Activated CD8-positive, alpha-beta T cell treated with anti-CD3 and anti-CD28 coated beads for 36 hours (primary cell): ENCODE data around the gene TIMM9. TPM values are rescaled to one million over a fixed set of nuclear protein-coding genes. Genes with fewer than 3 reads are reported as not detected.
A peak's percentile ranks its signal among the peaks of the same experiment; 100 is the strongest.
"Not testable (repeated sequence)": the region's sequence is repeated elsewhere in the genome, so short reads cannot be mapped to it uniquely, and the experiment has no call there.

Experiments used
- ATAC-seq: fragments of 200-7000 bp; cut with Tn5 transposase; one replicate; pipeline ENCODE4 v1.10.0; 2021; ENCODE audit warnings: mild to moderate bottlenecking, moderate library complexity
- CTCF ChIA-PET: fragments of 350-600 bp; sonication (Branson Sonifier 250); formaldehyde crosslinking; loops from one replicate; lab custom pipeline; 2021; ENCODE audit warnings: antibody characterized with exemption; lab: Charles Lee
- POLR2A ChIA-PET: fragments of 350-600 bp; sonication (Branson Sonifier 250); formaldehyde crosslinking; loops from one replicate; lab custom pipeline; 2021; ENCODE audit warnings: antibody characterized with exemption; lab: Charles Lee
- DNase-seq: peaks from one replicate; pipeline ENCODE4 v3.0.0-alpha.2; 2020
- H3K27ac Mint-ChIP-seq: one replicate; pipeline ENCODE4 v1.8.0; 2021; ENCODE audit warnings: mild to moderate bottlenecking, mixed read lengths
- H3K27me3 Mint-ChIP-seq: one replicate; pipeline ENCODE4 v1.8.0; 2021; ENCODE audit warnings: mixed read lengths
- H3K36me3 Mint-ChIP-seq: one replicate; pipeline ENCODE4 v1.8.0; 2021; ENCODE audit warnings: low read depth, mixed read lengths
- H3K4me1 Mint-ChIP-seq: one replicate; pipeline ENCODE4 v1.8.0; 2021; ENCODE audit warnings: low read depth, mixed read lengths
- H3K4me3 Mint-ChIP-seq: one replicate; pipeline ENCODE4 v1.8.0; 2021; ENCODE audit warnings: mild to moderate bottlenecking, moderate library complexity, mixed read lengths
- H3K9me3 Mint-ChIP-seq: one replicate; pipeline ENCODE4 v1.8.0; 2021; ENCODE audit warnings: mixed read lengths
- CTCF ChIP-seq: fragments of 200-600 bp; IDR thresholded peaks from one replicate; pipeline ENCODE4 v1.8.0; 2022; ENCODE audit warnings: antibody characterized with exemption, mild to moderate bottlenecking
- intact Hi-C: fragments of 100-400 bp; cut with micrococcal nuclease; formaldehyde crosslinking; loops from one replicate; pipeline ENCODE4 v1.10.0; 2022
- total RNA-seq, 2 experiments: library from RNA; stranded (reverse); gene quantifications; one replicate each; pipeline ENCODE4 v1.2.3, GENCODE V29; 2021

The TIMM9 gene
- total RNA-seq, 2 experiments from 2014 or later, result 63.9 to 71.8 TPM

- ChIA-PET CTCF (interaction anchor here (1.6 kb wide), 1 partner anchor 32 kb away, joined by 12 read pairs; the partner anchor contains the start of gene TOMM20L), POLR2A (interaction anchor here (0.6 to 3.8 kb wide), 15 partner anchors 15 to 1834 kb away, joined by 3 to 20 read pairs (median 4); partner anchors contain the start of genes ACTR10, AP5M1, ARID4A and EXOC5)
- no peaks in the 10 kb centered on the region for H3K9me3 Mint-ChIP-seq
- intact Hi-C loops, result loop anchor here (5.0 to 10.0 kb wide), 2 partner anchors 132 to 184 kb away; partner anchors contain the start of genes ARID4A and PSMA3
- peak; percentile 22 for ATAC-seq
- H3K4me1 Mint-ChIP-seq, result peaks cover 33% of the 10 kb centered on the region
- peak overlapping the region; percentile 99 for H3K27ac Mint-ChIP-seq
- no peak for TF ChIP-seq CTCF
- H3K4me3 Mint-ChIP-seq, result peak overlapping the region; percentile 88
- peaks cover 30% of the 10 kb centered on the region for H3K36me3 Mint-ChIP-seq
- H3K27me3 Mint-ChIP-seq, result no peaks in the 10 kb centered on the region
- peak; percentile 52 for DNase-seq
Observed at GRCh38 chr14:58426670-58427280, 556 bp downstream of the TIMM9 start.

GRCh38 chr14:58416934-58417333 is 10.4 kb downstream of the TIMM9 start:
- CTCF ChIA-PET, H3K27me3 Mint-ChIP-seq, H3K4me3 Mint-ChIP-seq: not testable (repeated sequence)

GRCh38 chr14:58415636-58416547 is 11.4 kb downstream of the TIMM9 start:
- H3K36me3 Mint-ChIP-seq, result peaks cover 56% of the 10 kb centered on the region
- peaks cover 1% of the 10 kb centered on the region for H3K9me3 Mint-ChIP-seq
- ChIA-PET POLR2A (interaction anchor here (1.0 kb wide), 1 partner anchor 12 kb away, joined by 3 read pairs; the partner anchor contains the start of genes KIAA0586 and TIMM9), CTCF (no interaction called here)
- no peak for TF ChIP-seq CTCF
- H3K27ac Mint-ChIP-seq, result peak overlapping the region; percentile 27
- peaks cover 26% of the 10 kb centered on the region for H3K4me1 Mint-ChIP-seq
- DNase-seq (no peak), ATAC-seq (no peak)
- no peaks in the 10 kb centered on the region for H3K27me3 Mint-ChIP-seq
- intact Hi-C loops, result no loop called here
- no peak overlapping the region for H3K4me3 Mint-ChIP-seq

More at GRCh38 chr14:58416934-58417333, 10.4 kb downstream of the TIMM9 start:
- intact Hi-C loops, ATAC-seq, DNase-seq, H3K27ac Mint-ChIP-seq, H3K9me3 Mint-ChIP-seq: not testable (repeated sequence)
- POLR2A ChIA-PET, result interaction anchor here (0.8 kb wide), 1 partner anchor 131 kb away, joined by 4 read pairs; no protein-coding TSS in a partner anchor
- Mint-ChIP-seq H3K4me1 (peaks cover 29% of the 10 kb centered on the region), H3K36me3 (peaks cover 56% of the 10 kb centered on the region)

- no peak for ATAC-seq
- H3K9me3 Mint-ChIP-seq, result peaks cover 1% of the 10 kb centered on the region
- H3K4me1 Mint-ChIP-seq, result peaks cover 24% of the 10 kb centered on the region
- no peak for DNase-seq
- no peak for TF ChIP-seq CTCF
- H3K27me3 Mint-ChIP-seq, result no peaks in the 10 kb centered on the region
- no peak overlapping the region for H3K27ac Mint-ChIP-seq
- POLR2A ChIA-PET, result no interaction called here
- peaks cover 55% of the 10 kb centered on the region for H3K36me3 Mint-ChIP-seq
- H3K4me3 Mint-ChIP-seq, result no peak overlapping the region
- CTCF ChIA-PET, result no interaction called here
- intact Hi-C loops, result no loop called here
Observed at GRCh38 chr14:58414845-58415244, 12.5 kb downstream of the TIMM9 start.

- Mint-ChIP-seq H3K27ac (no peak overlapping the region), H3K9me3 (no peaks in the 10 kb centered on the region), H3K36me3 (peaks cover 28% of the 10 kb centered on the region), H3K4me3 (no peak overlapping the region), H3K4me1 (no peaks in the 10 kb centered on the region), H3K27me3 (no peaks in the 10 kb centered on the region)
- DNase-seq (no peak), ATAC-seq (no peak)
- ChIA-PET POLR2A (no interaction called here), CTCF (interaction anchor here (0.9 to 2.4 kb wide), 2 partner anchors 13 to 93 kb away, joined by 3 to 8 read pairs; partner anchors contain the start of gene TOMM20L)
- intact Hi-C loops, result no loop called here
- no peak for TF ChIP-seq CTCF
Observed at GRCh38 chr14:58408681-58409215, 18.6 kb downstream of the TIMM9 start.
